GM13977 (cell line): ENCODE measurements around the gene FAM216B.
"Not testable (repeated sequence)": the region's sequence is repeated elsewhere in the genome, so short reads cannot be mapped to it uniquely, and the experiment has no call there.

ENCODE experiments used
- DNase-seq: peaks from one replicate; pipeline ENCODE4 v3.0.0; 2012; ENCODE audit warnings: low spot score
- CTCF ChIP-seq: IDR thresholded peaks from 2 replicates; pipeline ENCODE4 v1.5.1; 2012; ENCODE audit warnings: mild to moderate bottlenecking, control low read depth; ENCODE audit not compliant: insufficient read depth; ENCODE audit errors: extremely low read depth, missing control alignments
- in situ Hi-C: fragments of 300-500 bp; cut with MboI; formaldehyde crosslinking; loops from one replicate; pipeline ENCODE4 v1.12.0; 2022; ENCODE audit warnings: low sequenced_read_pairs, low pct_unique_long_range_greater_than_20kb, mixed read lengths, inconsistent platforms; ENCODE audit not compliant: unreplicated experiment

Gene FAM216B

GRCh38 chr13:42766016-42766415 lies 15.4 kb upstream of the FAM216B start:
- in situ Hi-C loops = no loop called here
- DNase-seq = no peak
- no peak for TF ChIP-seq CTCF

- in situ Hi-C loops = no loop called here
- TF ChIP-seq CTCF = no peak
- no peak for DNase-seq
Observed at GRCh38 chr13:42769650-42770049, 11.7 kb upstream of the FAM216B start.

GRCh38 chr13:42776558-42776957 lies 4.8 kb upstream of the FAM216B start:
- in situ Hi-C loops = not testable (repeated sequence)

GRCh38 chr13:42777467-42777866 lies 3.9 kb upstream of the FAM216B start:
- no peak for DNase-seq
- in situ Hi-C loops = no loop called here
- TF ChIP-seq CTCF = no peak

More at GRCh38 chr13:42776558-42776957, 4.8 kb upstream of the FAM216B start:
- not testable (repeated sequence) for DNase-seq

GRCh38 chr13:42780044-42780443 lies 1.3 kb upstream of the FAM216B start:
- in situ Hi-C loops = no loop called here
- no peak for DNase-seq
- TF ChIP-seq CTCF = no peak

GRCh38 chr13:42786715-42787114 lies 5.3 kb downstream of the FAM216B start:
- DNase-seq = no peak
- in situ Hi-C loops = no loop called here
- TF ChIP-seq CTCF = no peak

GRCh38 chr13:42788601-42789000 lies 7.2 kb downstream of the FAM216B start:
- TF ChIP-seq CTCF = no peak
- no peak for DNase-seq
- in situ Hi-C loops = no loop called here
